Measurements from ENCODE around the gene TUBGCP3.

DNA sequence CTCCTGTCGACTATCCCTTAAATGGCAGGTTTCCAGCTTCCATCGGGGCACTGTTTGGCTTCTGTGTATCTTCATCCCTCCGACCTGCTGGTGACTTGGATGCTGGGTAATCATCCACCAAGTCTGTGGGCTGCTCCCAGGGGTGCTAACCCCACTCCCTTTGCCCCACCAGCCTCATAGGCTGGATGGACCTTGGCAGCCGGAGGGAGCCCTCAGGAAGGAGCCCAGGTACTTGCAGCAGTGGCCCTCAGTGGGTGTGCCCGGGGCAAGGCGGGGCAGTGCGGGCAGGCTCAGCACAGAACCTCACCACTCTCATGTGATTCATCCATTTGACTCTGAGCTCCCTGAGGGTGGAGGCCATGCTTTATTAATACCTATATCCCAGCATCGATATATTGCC is 27.4 kb upstream of the TUBGCP3 start:
- TF ChIP-seq EZH2 (IDR thresholded peaks at IDR 0.05; ENCODE audit: low read depth, unreplicated experiment) (no peak), NANOG (IDR thresholded peaks at IDR 0.05; ENCODE audit: borderline replicate concordance) (no peak), JUNB (IDR thresholded peaks at IDR 0.05; ENCODE audit: unreplicated experiment) (no peak), POLR2AphosphoS5 (IDR thresholded peaks at IDR 0.05; ENCODE audit: low read depth) (no peak), EZH2phosphoT487 (IDR thresholded peaks at IDR 0.05; ENCODE audit: unreplicated experiment) (no peak), STAT1 (IDR thresholded peaks at IDR 0.05; ENCODE audit: unreplicated experiment) (no peak), CREB1 (CRISPR knock-in tag; IDR thresholded peaks at IDR 0.05; ENCODE audit: low read depth) (no peak), ZNF114 (CRISPR knock-in tag; IDR thresholded peaks at IDR 0.05) (no peak), ZNF331 (CRISPR knock-in tag; IDR thresholded peaks at IDR 0.05; ENCODE audit: low read depth) (no peak)
- TF ChIP-seq, protein P1, sequence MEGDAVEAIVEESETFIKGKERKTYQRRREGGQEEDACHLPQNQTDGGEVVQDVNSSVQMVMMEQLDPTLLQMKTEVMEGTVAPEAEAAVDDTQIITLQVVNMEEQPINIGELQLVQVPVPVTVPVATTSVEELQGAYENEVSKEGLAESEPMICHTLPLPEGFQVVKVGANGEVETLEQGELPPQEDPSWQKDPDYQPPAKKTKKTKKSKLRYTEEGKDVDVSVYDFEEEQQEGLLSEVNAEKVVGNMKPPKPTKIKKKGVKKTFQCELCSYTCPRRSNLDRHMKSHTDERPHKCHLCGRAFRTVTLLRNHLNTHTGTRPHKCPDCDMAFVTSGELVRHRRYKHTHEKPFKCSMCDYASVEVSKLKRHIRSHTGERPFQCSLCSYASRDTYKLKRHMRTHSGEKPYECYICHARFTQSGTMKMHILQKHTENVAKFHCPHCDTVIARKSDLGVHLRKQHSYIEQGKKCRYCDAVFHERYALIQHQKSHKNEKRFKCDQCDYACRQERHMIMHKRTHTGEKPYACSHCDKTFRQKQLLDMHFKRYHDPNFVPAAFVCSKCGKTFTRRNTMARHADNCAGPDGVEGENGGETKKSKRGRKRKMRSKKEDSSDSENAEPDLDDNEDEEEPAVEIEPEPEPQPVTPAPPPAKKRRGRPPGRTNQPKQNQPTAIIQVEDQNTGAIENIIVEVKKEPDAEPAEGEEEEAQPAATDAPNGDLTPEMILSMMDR (conservative IDR thresholded peaks at IDR 0.05; ENCODE audit: low read depth in 2 of 2): no peak
- TF ChIP-seq, protein P2, sequence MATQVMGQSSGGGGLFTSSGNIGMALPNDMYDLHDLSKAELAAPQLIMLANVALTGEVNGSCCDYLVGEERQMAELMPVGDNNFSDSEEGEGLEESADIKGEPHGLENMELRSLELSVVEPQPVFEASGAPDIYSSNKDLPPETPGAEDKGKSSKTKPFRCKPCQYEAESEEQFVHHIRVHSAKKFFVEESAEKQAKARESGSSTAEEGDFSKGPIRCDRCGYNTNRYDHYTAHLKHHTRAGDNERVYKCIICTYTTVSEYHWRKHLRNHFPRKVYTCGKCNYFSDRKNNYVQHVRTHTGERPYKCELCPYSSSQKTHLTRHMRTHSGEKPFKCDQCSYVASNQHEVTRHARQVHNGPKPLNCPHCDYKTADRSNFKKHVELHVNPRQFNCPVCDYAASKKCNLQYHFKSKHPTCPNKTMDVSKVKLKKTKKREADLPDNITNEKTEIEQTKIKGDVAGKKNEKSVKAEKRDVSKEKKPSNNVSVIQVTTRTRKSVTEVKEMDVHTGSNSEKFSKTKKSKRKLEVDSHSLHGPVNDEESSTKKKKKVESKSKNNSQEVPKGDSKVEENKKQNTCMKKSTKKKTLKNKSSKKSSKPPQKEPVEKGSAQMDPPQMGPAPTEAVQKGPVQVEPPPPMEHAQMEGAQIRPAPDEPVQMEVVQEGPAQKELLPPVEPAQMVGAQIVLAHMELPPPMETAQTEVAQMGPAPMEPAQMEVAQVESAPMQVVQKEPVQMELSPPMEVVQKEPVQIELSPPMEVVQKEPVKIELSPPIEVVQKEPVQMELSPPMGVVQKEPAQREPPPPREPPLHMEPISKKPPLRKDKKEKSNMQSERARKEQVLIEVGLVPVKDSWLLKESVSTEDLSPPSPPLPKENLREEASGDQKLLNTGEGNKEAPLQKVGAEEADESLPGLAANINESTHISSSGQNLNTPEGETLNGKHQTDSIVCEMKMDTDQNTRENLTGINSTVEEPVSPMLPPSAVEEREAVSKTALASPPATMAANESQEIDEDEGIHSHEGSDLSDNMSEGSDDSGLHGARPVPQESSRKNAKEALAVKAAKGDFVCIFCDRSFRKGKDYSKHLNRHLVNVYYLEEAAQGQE (IDR thresholded peaks at IDR 0.05; ENCODE audit: unreplicated experiment): no peak
- TF ChIP-seq, protein P3, sequence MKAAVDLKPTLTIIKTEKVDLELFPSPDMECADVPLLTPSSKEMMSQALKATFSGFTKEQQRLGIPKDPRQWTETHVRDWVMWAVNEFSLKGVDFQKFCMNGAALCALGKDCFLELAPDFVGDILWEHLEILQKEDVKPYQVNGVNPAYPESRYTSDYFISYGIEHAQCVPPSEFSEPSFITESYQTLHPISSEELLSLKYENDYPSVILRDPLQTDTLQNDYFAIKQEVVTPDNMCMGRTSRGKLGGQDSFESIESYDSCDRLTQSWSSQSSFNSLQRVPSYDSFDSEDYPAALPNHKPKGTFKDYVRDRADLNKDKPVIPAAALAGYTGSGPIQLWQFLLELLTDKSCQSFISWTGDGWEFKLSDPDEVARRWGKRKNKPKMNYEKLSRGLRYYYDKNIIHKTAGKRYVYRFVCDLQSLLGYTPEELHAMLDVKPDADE (IDR thresholded peaks at IDR 0.05): no peak
- TF ChIP-seq, protein P4, sequence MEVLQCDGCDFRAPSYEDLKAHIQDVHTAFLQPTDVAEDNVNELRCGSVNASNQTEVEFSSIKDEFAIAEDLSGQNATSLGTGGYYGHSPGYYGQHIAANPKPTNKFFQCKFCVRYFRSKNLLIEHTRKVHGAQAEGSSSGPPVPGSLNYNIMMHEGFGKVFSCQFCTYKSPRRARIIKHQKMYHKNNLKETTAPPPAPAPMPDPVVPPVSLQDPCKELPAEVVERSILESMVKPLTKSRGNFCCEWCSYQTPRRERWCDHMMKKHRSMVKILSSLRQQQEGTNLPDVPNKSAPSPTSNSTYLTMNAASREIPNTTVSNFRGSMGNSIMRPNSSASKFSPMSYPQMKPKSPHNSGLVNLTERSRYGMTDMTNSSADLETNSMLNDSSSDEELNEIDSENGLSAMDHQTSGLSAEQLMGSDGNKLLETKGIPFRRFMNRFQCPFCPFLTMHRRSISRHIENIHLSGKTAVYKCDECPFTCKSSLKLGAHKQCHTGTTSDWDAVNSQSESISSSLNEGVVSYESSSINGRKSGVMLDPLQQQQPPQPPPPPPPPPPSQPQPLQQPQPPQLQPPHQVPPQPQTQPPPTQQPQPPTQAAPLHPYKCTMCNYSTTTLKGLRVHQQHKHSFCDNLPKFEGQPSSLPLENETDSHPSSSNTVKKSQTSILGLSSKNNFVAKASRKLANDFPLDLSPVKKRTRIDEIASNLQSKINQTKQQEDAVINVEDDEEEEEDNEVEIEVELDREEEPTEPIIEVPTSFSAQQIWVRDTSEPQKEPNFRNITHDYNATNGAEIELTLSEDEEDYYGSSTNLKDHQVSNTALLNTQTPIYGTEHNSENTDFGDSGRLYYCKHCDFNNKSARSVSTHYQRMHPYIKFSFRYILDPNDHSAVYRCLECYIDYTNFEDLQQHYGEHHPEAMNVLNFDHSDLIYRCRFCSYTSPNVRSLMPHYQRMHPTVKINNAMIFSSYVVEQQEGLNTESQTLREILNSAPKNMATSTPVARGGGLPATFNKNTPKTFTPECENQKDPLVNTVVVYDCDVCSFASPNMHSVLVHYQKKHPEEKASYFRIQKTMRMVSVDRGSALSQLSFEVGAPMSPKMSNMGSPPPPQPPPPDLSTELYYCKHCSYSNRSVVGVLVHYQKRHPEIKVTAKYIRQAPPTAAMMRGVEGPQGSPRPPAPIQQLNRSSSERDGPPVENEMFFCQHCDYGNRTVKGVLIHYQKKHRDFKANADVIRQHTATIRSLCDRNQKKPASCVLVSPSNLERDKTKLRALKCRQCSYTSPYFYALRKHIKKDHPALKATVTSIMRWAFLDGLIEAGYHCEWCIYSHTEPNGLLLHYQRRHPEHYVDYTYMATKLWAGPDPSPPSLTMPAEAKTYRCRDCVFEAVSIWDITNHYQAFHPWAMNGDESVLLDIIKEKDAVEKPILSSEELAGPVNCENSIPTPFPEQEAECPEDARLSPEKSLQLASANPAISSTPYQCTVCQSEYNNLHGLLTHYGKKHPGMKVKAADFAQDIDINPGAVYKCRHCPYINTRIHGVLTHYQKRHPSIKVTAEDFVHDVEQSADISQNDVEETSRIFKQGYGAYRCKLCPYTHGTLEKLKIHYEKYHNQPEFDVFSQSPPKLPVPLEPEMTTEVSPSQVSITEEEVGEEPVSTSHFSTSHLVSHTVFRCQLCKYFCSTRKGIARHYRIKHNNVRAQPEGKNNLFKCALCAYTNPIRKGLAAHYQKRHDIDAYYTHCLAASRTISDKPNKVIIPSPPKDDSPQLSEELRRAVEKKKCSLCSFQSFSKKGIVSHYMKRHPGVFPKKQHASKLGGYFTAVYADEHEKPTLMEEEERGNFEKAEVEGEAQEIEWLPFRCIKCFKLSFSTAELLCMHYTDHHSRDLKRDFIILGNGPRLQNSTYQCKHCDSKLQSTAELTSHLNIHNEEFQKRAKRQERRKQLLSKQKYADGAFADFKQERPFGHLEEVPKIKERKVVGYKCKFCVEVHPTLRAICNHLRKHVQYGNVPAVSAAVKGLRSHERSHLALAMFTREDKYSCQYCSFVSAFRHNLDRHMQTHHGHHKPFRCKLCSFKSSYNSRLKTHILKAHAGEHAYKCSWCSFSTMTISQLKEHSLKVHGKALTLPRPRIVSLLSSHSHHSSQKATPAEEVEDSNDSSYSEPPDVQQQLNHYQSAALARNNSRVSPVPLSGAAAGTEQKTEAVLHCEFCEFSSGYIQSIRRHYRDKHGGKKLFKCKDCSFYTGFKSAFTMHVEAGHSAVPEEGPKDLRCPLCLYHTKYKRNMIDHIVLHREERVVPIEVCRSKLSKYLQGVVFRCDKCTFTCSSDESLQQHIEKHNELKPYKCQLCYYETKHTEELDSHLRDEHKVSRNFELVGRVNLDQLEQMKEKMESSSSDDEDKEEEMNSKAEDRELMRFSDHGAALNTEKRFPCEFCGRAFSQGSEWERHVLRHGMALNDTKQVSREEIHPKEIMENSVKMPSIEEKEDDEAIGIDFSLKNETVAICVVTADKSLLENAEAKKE (CRISPR knock-in tag; IDR thresholded peaks at IDR 0.05): no peak
